Adrenal gland (tissue), 12 donors: ENCODE measurements around the gene AREL1. TPM values are rescaled to one million over a fixed set of nuclear protein-coding genes. Genes with fewer than 3 reads are reported as not detected.

ENCODE experiments used
- DNase-seq, 7 donors: peaks; one replicate each; pipeline ENCODE4 v3.0.0-alpha.2; 2019 to 2020
- H3K27ac ChIP-seq, 5 donors: fragments of 200-600 bp; sonication (generic) in 4 of 5; 1 replicate in 3 of 5; 2 replicates in 2 of 5; pipeline versions ENCODE4 v1.5.1 to v1.8.0; 2016 to 2020; ENCODE audit warnings: mild to moderate bottlenecking in 1 of 5
- H3K27me3 ChIP-seq: fragments of 200-600 bp; 2 replicates; pipeline ENCODE4 v1.8.0; 2021
- H3K36me3 ChIP-seq, 2 donors: fragments of 200-600 bp; replicated peaks in 1 of 2; 1 replicate in 1 of 2; 2 replicates in 1 of 2; pipeline versions ENCODE4 v1.5.1 to v1.8.0; 2018 to 2022
- H3K4me1 ChIP-seq, 2 donors: fragments of 200-600 bp; replicated peaks in 1 of 2; 1 replicate in 1 of 2; 2 replicates in 1 of 2; pipeline versions ENCODE4 v1.5.1 to v1.8.0; 2018 to 2021
- H3K4me3 ChIP-seq, 4 donors: fragments of 200-600 bp; sonication (generic) in 3 of 4; one replicate each; pipeline ENCODE4 v1.5.1; 2016 to 2018
- H3K9me3 ChIP-seq, 3 donors: fragments of 200-600 bp; sonication (generic) in 1 of 3; replicated peaks in 1 of 3; 1 replicate in 2 of 3; 2 replicates in 1 of 3; pipeline versions ENCODE4 v1.5.1 to v1.8.0; 2016 to 2021
- POLR2A ChIP-seq, 2 donors: fragments of 450-650 bp; IDR thresholded peaks; one replicate each; pipeline ENCODE4 v1.6.1; 2017; ENCODE audit warnings: antibody characterized with exemption in 2 of 2, mild to moderate bottlenecking in 2 of 2, moderate library complexity in 1 of 2
- WGBS, 4 donors: extraction: QIAGEN DNeasy Blood & Tissue Kit in 2 of 4; methylation state at CpG; one replicate each; pipeline versions ENCODE4 v1.1.5 to v1.1.7; 2013 to 2017; 5-methylcytosine and 5-hydroxymethylcytosine counted together
- intact Hi-C, 2 donors: fragments of 100-400 bp; cut with DNase I; formaldehyde crosslinking; loops; one replicate each; pipeline versions ENCODE4 v1.14.1 to v1.15.0; 2022 to 2023
- polyA plus RNA-seq, 3 donors: library from polyadenylated mRNA; stranded (reverse); fragments of 200-250 nt in 2 of 3; fragments of 350-450 nt in 1 of 3; fragmentation: Illumina TruSeq in 1 of 3; extraction: RNeasy Lipid Tissue Mini Kit (QIAGEN cat#74804) in 1 of 3; gene quantifications; one replicate each; pipeline ENCODE4 v1.2.3, GENCODE V29; 2013 to 2014
- total RNA-seq, 9 donors: library from RNA; depleted of rRNA in 4 of 9; stranded (reverse); fragments of >200 nt in 4 of 9; fragments of 120-200 nt in 1 of 9; fragmentation: NEBNext Ultra II Directional in 1 of 9; extraction: Animal tissue kit (Norgen Biotek cat#: 25700) in 1 of 9; gene quantifications; one replicate each; pipeline versions ENCODE4 v1.1.0 to v1.2.4, GENCODE V29; 2013 to 2023
- TF ChIP-seq, protein P1 (sequence below), 6 experiments: fragments of 450-650 bp in 4 of 6; fragments of 200-600 bp in 2 of 6; sonication (generic) in 1 of 6; IDR thresholded peaks; 1 replicate in 5 of 6; 2 replicates in 1 of 6; pipeline versions ENCODE4 v1.5.1 to v1.8.0; 2016 to 2021; ENCODE audit warnings: antibody characterized with exemption in 6 of 6, mild to moderate bottlenecking in 2 of 6, moderate library complexity in 1 of 6
- donor health status: healthy with polysubstance abuse.
- donor health status: Bipolar disorder and iron deficiency.
- donor health status: DM: yes; HTN: yes; CAD: no.
- donor health status: DM: no; HTN: no; CAD: no.
- donor health status: DM: no; HTN: no; CAD: no.
- donor health status: DM: yes; HTN: yes; CAD: no.

AREL1 gene
- total and polyA plus RNA-seq, 12 donors, result 13.0 to 36.7 (median 29.8) TPM

DNA sequence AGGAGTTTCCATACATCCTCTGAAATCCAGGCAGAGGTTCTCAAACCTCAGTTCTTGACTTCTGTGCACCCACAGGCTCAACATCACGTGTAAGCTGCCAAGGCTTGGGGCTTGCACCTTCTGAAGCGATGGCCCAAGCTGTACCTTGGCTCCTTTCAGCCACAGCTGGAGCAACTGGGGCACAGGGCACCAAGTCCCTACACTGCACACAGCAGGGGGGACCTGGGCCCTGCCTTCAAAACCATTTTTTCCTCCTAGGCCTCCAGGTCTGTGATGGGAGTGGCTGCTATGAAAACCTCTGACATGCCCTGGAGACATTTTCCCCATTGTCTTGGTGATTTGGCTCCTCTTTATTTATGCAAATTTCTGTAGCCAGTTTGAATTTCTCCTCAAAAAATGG, 10.6 kb downstream of the AREL1 start:
- WGBS, 4 donors, result 91 to 98% (median 93%) methylated on average over 2 of the region's 2 CpGs
- Histone ChIP-seq H3K4me1 (peaks cover 9 to 23% of the 10 kb centered on the region in 2 donors), H3K9me3 (no peaks in the 10 kb centered on the region), H3K4me3 (no peak overlapping the region), H3K36me3 (no peaks in the 10 kb centered on the region), H3K27ac (no peak overlapping the region), H3K27me3 (no peaks in the 10 kb centered on the region)
- TF ChIP-seq, protein P1, sequence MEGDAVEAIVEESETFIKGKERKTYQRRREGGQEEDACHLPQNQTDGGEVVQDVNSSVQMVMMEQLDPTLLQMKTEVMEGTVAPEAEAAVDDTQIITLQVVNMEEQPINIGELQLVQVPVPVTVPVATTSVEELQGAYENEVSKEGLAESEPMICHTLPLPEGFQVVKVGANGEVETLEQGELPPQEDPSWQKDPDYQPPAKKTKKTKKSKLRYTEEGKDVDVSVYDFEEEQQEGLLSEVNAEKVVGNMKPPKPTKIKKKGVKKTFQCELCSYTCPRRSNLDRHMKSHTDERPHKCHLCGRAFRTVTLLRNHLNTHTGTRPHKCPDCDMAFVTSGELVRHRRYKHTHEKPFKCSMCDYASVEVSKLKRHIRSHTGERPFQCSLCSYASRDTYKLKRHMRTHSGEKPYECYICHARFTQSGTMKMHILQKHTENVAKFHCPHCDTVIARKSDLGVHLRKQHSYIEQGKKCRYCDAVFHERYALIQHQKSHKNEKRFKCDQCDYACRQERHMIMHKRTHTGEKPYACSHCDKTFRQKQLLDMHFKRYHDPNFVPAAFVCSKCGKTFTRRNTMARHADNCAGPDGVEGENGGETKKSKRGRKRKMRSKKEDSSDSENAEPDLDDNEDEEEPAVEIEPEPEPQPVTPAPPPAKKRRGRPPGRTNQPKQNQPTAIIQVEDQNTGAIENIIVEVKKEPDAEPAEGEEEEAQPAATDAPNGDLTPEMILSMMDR (IDR thresholded peaks at IDR 0.05), result no peak
- TF ChIP-seq POLR2A (IDR thresholded peaks at IDR 0.05), result no peak
- intact Hi-C loops, result no loop called here
- no peak for DNase-seq

DNA sequence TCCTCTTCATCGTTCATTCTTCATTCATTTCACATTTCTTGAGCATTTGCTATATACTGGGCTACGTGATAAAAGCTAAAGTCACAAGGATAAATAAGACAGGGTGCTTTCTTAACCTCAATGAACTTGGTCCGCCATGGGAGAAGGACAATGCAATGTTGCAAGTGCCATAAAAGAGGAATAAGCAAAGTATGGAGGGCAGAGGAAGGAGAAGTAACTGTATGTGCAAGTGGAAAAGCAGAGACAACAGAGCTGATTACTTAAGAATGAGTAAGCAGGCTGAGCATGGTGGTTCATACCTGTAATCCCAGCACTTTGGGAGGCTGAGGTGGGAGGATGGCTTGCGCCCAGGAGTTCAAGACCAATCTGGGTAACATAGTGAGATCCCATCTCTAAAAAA, 14.4 kb downstream of the AREL1 start:
- H3K4me3 ChIP-seq, result no peak overlapping the region
- H3K4me1 ChIP-seq, result peaks cover 5 to 7% of the 10 kb centered on the region in 2 donors
- intact Hi-C loops, result no loop called here
- H3K27ac ChIP-seq, result no peak overlapping the region
- no peaks in the 10 kb centered on the region for H3K27me3 ChIP-seq
- 92 to 94% (median 93%) methylated on average over 4 of the region's 4 CpGs for WGBS, 4 donors
- H3K36me3 ChIP-seq, result no peaks in the 10 kb centered on the region
- no peak for DNase-seq
- no peak for TF ChIP-seq POLR2A (IDR thresholded peaks at IDR 0.05)
- TF ChIP-seq, protein P1 (IDR thresholded peaks at IDR 0.05), result no peak
- no peaks in the 10 kb centered on the region for H3K9me3 ChIP-seq

DNA sequence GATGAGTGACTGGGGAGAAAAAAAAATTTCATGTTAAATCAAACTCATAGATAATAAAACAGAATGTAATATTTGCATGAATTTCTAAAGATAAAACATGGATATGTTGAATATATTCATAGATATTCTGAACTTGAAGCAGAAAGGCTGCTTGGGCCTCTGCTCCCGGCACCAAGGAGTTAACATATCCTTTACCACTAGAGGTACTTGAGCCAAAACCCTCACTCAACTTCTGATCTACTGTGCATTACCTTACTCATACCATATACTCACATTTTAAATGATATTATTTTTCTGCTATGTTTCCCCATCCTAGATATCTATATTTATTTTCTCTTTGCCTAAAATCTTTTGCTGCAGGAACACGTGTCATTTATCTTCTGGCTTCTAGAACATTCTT, 14.9 kb downstream of the AREL1 start:
- no peak overlapping the region for H3K27ac ChIP-seq
- H3K4me1 ChIP-seq, result peaks cover 8 to 12% of the 10 kb centered on the region in 2 donors
- WGBS, 4 donors, result 93 to 95% (median 93%) methylated on average over 2 of the region's 2 CpGs
- TF ChIP-seq POLR2A (IDR thresholded peaks at IDR 0.05), result no peak
- TF ChIP-seq, protein P1 (IDR thresholded peaks at IDR 0.05), result no peak
- DNase-seq, result no peak
- intact Hi-C loops, result no loop called here
- no peaks in the 10 kb centered on the region for H3K9me3 ChIP-seq
- no peaks in the 10 kb centered on the region for H3K27me3 ChIP-seq
- H3K36me3 ChIP-seq, result no peaks in the 10 kb centered on the region
- no peak overlapping the region for H3K4me3 ChIP-seq

DNA sequence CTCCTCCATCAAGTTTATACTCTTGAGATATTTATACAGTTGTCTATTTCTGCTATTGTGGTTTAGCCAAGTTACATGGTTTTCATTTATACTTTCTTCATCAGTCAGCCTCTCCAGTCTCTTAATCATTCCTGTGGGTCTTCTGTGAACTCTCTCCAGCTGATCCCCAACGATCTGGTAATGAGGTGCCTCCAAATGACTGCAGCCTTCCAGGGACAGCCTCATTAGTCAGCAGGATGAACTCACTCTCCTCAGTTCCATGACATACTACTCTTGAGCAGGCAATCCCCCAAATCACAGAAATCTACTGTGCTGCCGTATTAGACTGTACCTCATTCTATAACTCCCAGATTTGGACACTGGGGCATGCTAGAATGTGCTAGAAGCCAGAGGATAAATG, 15.3 kb downstream of the AREL1 start:
- no peak overlapping the region for H3K4me3 ChIP-seq
- peaks cover 12 to 16% of the 10 kb centered on the region in 2 donors for H3K4me1 ChIP-seq
- no peaks in the 10 kb centered on the region for H3K27me3 ChIP-seq
- no peak for TF ChIP-seq POLR2A (IDR thresholded peaks at IDR 0.05)
- TF ChIP-seq, protein P1 (IDR thresholded peaks at IDR 0.05), result no peak
- 57 to 64% (median 61%) methylated on average over 2 of the region's 2 CpGs for WGBS, 4 donors
- intact Hi-C loops, result no loop called here
- DNase-seq, result no peak
- no peak overlapping the region for H3K27ac ChIP-seq
- no peaks in the 10 kb centered on the region for H3K9me3 ChIP-seq
- no peaks in the 10 kb centered on the region for H3K36me3 ChIP-seq
